ENCODE data around the gene DGCR2. TPM values are rescaled to one million over a fixed set of nuclear protein-coding genes. Genes with fewer than 3 reads are reported as not detected.

DGCR2 gene
- total RNA-seq, 1 experiment from 2014 or later = 42.9 TPM

GRCh38 chr22:19061471-19062138 lies 60.6 kb downstream of the DGCR2 start (continued):
- TF ChIP-seq REST (IDR thresholded peaks at IDR 0.05; ENCODE audit: low read depth) (no peak), ELF1 (IDR thresholded peaks at IDR 0.05; ENCODE audit: borderline replicate concordance, low read depth) (no peak), EGR1 (IDR thresholded peaks at IDR 0.05; ENCODE audit: low read depth) (no peak), SRF (IDR thresholded peaks at IDR 0.05; ENCODE audit: low read depth) (no peak)

- H2AFZ ChIP-seq (ENCODE audit: low read depth, low read length, poor library complexity, severe bottlenecking) = no peak overlapping the region
- TF ChIP-seq RAD21 (IDR thresholded peaks at IDR 0.05; ENCODE audit: low read depth) (no peak), ZNF274 (IDR thresholded peaks at IDR 0.05; ENCODE audit: low read depth, low read length) (no peak), CEBPB (IDR thresholded peaks at IDR 0.05; ENCODE audit: low read depth) (no peak), POLR2A (IDR thresholded peaks at IDR 0.05; ENCODE audit: borderline replicate concordance, extremely low read depth, insufficient read depth, insufficient read length) (no peak)
- ATAC-seq (no peak), DNase-seq (ENCODE audit: low read depth, low spot score) (no peak)
- CTCF ChIA-PET = no interaction called here
- POLR2A ChIA-PET = no interaction called here
- no peak overlapping the region for H3K27ac ChIP-seq (ENCODE audit: low read depth, low read length)
- no TSS peak for BruUV-seq (replicated peaks)
- no peaks in the 10 kb centered on the region for H3K9me2 ChIP-seq (ENCODE audit: insufficient read depth)
- H3K4me1 ChIP-seq (ENCODE audit: control insufficient read depth in 1 of 2, insufficient read depth in 2 of 2, low read length in 2 of 2) = no peaks in the 10 kb centered on the region
- H3K27me3 ChIP-seq (ENCODE audit: insufficient read depth, low read length) = no peaks in the 10 kb centered on the region
- no peaks in the 10 kb centered on the region for H3K79me2 ChIP-seq (ENCODE audit: insufficient read depth, low read length)
- intact Hi-C loops (cut with micrococcal nuclease) = no loop called here
- no peak overlapping the region for H3K4me3 ChIP-seq (replicated peaks in 1 of 2; ENCODE audit: low read depth in 1 of 2, low read length in 2 of 2)
- no peaks in the 10 kb centered on the region for H4K20me1 ChIP-seq (ENCODE audit: insufficient read depth)
- H3K36me3 ChIP-seq (ENCODE audit: control insufficient read depth in 1 of 2, insufficient read depth in 2 of 2, low read length in 2 of 2) = peaks cover 7 to 13% of the 10 kb centered on the region in 2 experiments; a peak in 3 of 4 replicates
- RAD21 ChIA-PET (ENCODE audit: low non-redundant PET in 1 of 2, low total read pairs in 2 of 2, uncharacterized antibody in 2 of 2, unreplicated experiment in 2 of 2) = no interaction called here
- H3K9ac ChIP-seq (ENCODE audit: low read length) = no peak overlapping the region
- H3K4me2 ChIP-seq (ENCODE audit: low read length) = no peak overlapping the region
- H3K9me3 ChIP-seq (ENCODE audit: control insufficient read depth in 1 of 2, insufficient read depth in 1 of 2, low read depth in 1 of 2, low read length in 2 of 2) = no peaks in the 10 kb centered on the region
These were observed 61.7 kb downstream of the DGCR2 start for GRCh38 chr22:19060356-19061009.
